ENCODE data around the gene SLC48A1.

The SLC48A1 gene

DNA sequence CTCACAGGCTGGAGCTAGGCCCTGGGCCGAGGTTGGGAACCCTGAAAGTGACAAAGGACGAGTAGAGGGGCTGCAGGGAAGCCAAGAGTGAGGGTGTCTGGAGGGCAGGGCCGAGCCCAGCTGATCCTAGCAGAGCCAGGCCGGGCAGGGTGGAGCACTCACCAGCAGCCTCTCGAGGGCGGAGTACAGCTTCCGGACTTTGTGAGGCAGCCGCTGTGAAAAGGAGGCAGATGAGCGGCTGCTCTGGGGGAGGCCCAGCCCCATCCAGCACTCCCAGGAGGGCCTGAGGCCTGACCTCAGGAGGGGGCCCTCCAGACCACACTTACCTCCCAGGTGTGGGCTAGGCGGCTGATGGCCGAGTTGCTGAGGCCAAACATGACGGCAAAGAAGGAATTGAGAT lies 33.1 kb upstream of the SLC48A1 start:
- DNase-seq (ENCODE audit: low spot score): peak; percentile 67
- TF ChIP-seq, protein P1, sequence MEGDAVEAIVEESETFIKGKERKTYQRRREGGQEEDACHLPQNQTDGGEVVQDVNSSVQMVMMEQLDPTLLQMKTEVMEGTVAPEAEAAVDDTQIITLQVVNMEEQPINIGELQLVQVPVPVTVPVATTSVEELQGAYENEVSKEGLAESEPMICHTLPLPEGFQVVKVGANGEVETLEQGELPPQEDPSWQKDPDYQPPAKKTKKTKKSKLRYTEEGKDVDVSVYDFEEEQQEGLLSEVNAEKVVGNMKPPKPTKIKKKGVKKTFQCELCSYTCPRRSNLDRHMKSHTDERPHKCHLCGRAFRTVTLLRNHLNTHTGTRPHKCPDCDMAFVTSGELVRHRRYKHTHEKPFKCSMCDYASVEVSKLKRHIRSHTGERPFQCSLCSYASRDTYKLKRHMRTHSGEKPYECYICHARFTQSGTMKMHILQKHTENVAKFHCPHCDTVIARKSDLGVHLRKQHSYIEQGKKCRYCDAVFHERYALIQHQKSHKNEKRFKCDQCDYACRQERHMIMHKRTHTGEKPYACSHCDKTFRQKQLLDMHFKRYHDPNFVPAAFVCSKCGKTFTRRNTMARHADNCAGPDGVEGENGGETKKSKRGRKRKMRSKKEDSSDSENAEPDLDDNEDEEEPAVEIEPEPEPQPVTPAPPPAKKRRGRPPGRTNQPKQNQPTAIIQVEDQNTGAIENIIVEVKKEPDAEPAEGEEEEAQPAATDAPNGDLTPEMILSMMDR (IDR thresholded peaks at IDR 0.05; ENCODE audit: extremely low read depth, missing control alignments): no peak

DNA sequence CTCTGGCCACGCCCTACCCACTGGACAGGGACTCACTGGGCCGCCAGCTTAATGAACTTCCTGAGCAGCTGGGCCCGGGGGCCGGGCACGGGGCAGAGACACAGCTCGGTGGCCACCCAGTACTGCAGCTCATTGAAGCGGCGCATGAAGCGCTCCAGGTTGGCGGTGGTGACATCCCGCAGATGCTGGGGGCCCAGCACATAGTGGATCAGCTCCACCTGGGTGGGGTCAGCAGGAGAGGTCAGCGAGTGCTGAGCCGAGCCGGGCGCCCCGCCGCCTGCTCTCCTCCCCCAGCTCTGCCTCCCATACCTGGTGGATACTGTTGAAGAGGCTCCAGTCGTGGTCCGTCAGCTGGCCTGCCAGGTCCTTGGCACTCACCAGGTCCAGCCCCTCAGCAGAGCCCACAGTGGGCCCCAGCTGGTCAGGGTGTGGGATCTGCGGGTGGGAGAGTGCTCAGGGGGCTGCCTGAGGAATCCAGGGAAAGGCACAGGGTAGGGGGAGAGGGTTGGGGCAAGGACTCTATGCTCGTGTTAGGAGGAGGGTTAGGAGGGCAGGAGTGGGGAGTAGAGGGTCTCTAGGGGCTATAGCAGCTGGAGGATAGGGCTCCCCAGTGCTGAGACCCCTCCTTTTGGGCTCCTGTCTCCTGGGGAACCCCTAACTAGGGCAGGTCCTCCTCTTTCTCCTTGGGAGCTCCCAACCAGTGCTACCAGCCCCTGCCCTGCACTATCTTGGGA lies 32.3 kb upstream of the SLC48A1 start:
- TF ChIP-seq, protein P1 (IDR thresholded peaks at IDR 0.05; ENCODE audit: extremely low read depth, missing control alignments): no peak
- peak; percentile 29 for DNase-seq (ENCODE audit: low spot score)

DNA sequence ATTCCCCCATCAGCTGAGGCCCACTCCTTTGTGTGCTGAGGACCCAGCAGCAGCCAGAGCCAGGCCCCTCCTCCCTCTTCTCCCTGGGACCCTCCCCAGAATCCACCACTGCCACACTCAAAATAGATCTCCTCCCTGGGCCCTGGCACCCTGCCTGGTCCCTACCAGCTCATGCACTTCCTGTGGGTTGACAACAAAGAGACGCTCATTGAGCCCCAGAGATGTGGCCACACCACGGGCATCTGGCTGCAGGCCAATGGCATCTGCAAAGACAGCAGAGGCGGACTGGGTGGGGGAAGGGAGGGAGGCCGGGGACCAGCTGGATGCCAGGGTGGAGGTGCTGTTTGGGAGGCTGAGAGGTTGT lies 31.7 kb upstream of the SLC48A1 start:
- no peak for DNase-seq (ENCODE audit: low spot score)
- TF ChIP-seq, protein P1 (IDR thresholded peaks at IDR 0.05; ENCODE audit: extremely low read depth, missing control alignments): no peak

DNA sequence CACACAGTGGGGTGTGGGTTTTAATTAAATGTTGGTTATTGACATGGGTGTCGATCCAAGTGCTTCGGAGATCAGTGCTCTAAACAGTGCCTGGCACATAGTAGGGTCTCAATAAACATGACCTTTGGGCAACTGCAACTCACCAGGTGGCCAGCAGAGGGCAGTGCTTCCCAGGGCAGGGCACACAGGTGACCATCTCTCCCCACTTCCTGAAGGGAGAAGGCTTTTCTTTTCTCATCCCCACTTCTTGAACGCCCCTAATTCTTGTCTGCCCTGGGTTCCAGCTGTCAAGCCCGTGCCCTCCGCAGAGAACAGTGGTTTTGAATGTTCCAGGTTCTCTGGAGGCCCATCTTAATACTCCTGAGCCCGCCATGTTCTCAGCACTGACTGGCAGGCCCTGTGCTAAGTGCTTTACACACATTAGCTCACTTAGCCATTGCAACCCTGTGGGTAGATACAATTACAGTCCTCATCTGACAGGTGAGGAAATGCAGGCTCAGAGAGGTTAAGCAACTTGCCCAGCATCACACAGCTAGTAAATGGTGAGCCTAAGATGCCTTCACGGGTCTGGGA lies 30.7 kb upstream of the SLC48A1 start:
- TF ChIP-seq, protein P1 (IDR thresholded peaks at IDR 0.05; ENCODE audit: extremely low read depth, missing control alignments): peak; percentile 99
- DNase-seq (ENCODE audit: low spot score): peak; percentile 66

DNA sequence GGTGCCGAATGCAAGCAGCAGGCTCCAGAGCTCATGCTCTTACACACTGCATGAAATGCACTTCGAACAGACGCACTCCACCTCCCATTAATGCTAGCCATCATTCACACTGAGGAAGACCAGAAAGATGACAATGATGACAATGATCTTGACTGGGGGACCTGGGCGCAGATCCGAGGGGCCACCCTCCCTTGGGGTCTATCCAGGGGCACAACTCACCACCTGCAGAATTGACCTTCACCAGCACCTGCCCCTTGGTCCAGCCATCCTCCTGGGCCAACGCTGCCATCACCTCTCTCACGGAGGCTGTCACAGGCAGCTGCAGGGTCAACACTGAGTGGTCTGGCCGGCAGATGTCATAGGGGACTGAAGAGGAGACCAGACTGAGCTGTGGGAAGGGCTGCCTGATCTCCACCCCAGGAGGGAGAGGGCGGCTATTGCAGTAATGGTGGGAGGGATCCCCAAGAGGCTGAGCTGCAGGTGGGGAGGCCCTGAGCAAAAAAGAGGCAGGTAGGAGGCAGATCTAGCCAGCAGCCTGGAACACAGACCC lies 29.7 kb upstream of the SLC48A1 start:
- no peak for DNase-seq (ENCODE audit: low spot score)
- TF ChIP-seq, protein P1 (IDR thresholded peaks at IDR 0.05; ENCODE audit: extremely low read depth, missing control alignments): no peak

DNA sequence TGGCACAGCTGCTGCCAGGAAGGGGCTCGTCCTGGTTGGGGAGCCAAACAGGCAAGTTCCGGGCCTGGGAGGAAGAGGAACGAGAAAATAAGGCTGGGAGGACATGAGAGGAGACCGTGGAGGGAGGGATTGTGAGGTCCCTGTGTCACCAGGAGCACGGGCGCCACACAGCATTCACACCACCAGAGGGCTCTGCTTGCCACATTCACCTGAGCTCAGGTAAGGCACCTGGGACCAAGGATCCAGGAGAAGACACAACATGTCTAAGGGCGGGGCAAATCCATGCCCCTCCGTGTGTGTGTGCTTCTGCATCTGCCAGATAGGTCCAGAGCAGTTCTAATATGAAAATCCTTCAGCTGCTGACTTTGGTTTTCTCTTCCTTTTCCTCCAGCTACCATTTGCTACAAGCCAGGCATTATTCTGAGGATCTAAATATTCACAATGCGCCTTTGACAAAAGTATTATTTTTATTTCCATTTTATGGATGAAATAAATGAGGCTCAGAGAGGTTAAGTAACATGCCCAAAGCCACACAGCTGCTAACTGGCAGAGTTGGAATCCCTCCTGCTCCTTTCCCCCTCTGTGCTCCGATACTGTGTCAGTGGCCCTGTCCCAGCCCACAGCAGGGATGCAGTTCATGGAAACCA lies 28.9 kb upstream of the SLC48A1 start:
- TF ChIP-seq, protein P1 (IDR thresholded peaks at IDR 0.05; ENCODE audit: extremely low read depth, missing control alignments): peak; percentile 62
- peak; percentile 54 for DNase-seq (ENCODE audit: low spot score)
